GM19351 (cell line): ENCODE results near the gene NXPH4.

ENCODE experiments used
- ATAC-seq: cut with Tn5 transposase; IDR thresholded peaks from one replicate; pipeline ENCODE4 v1.9.1; 2021; ENCODE audit warnings: mild to moderate bottlenecking, moderate library complexity; ENCODE audit not compliant: unreplicated experiment

The NXPH4 gene

DNA sequence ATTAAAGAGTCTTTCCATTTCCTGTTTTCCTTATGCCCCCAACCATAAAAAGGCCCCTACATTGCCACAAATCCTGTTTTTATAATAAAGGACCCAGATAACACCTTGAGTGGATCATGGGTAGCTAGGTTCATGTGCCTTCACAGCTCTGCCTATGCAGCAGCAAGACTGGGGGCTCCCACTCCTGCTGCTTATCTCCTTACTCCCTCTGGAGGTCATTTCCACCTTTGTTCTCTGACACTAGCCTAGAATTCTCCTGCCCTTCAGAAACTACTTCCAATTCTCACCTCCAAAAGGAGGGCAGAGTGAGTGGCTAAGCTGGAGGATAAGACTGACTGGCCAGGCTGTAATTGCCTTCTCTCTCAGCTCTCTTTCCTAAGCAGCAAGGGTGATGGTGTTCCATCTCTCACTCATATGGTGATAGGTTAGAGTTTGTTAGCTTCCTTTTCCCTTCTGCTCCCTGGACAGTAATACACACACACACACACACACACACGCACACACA is 54.4 kb downstream of the NXPH4 start:
- ATAC-seq = no peak

GRCh38 chr12:57272337-57273151 is 56.0 kb downstream of the NXPH4 start:
- no peak for ATAC-seq

GRCh38 chr12:57273516-57273915 is 56.9 kb downstream of the NXPH4 start:
- no peak for ATAC-seq
